H1 (cell line): ENCODE data around the gene SLC4A1. TPM values are rescaled to one million over a fixed set of nuclear protein-coding genes. Genes with fewer than 3 reads are reported as not detected.

Experiments used
- CHD7 ChIP-seq: fragments of 300-600 bp; sonication (generic); IDR thresholded peaks from 2 replicates; pipeline ENCODE4 v1.7.1; 2012; ENCODE audit warnings: low read length, moderate library complexity, mild to moderate bottlenecking, inconsistent platforms; ENCODE audit not compliant: insufficient replicate concordance
- CREB1 ChIP-seq: IDR thresholded peaks from 2 replicates; pipeline ENCODE4 v1.6.1; 2012; ENCODE audit warnings: inconsistent platforms
- CTCF ChIP-seq, 3 experiments: IDR thresholded peaks; 1 replicate in 2 of 3; 2 replicates in 1 of 3; pipeline versions ENCODE4 v1.5.1 to v1.6.1; 2011; ENCODE audit warnings: low read length in 3 of 3, mild to moderate bottlenecking in 3 of 3, inconsistent platforms in 2 of 3, low read depth in 1 of 3, moderate library complexity in 1 of 3; ENCODE audit not compliant: insufficient read depth in 1 of 3; ENCODE audit errors: control extremely low read depth in 1 of 3
- GABPA ChIP-seq: IDR thresholded peaks from 2 replicates; pipeline ENCODE4 v1.6.1; 2011; ENCODE audit warnings: mild to moderate bottlenecking, low read length, moderate library complexity, borderline replicate concordance; ENCODE audit not compliant: insufficient read depth
- KDM4A ChIP-seq: IDR thresholded peaks from one replicate; pipeline ENCODE4 v1.7.1; 2012; ENCODE audit warnings: low read depth, mild to moderate bottlenecking, moderate library complexity, low read length, inconsistent platforms; ENCODE audit not compliant: severe bottlenecking
- NANOG ChIP-seq: IDR thresholded peaks from 2 replicates; pipeline ENCODE4 v1.6.1; 2011; ENCODE audit warnings: low read length, low read depth, mild to moderate bottlenecking, inconsistent platforms; ENCODE audit not compliant: insufficient read depth, poor library complexity, severe bottlenecking
- RNF2 ChIP-seq: fragments of 200-900, 300-1000 bp; sonication (generic); IDR thresholded peaks from 2 replicates; pipeline ENCODE4 v1.7.1; 2016; ENCODE audit warnings: borderline replicate concordance, low read depth, mild to moderate bottlenecking, antibody characterized with exemption, low read length; ENCODE audit not compliant: poor library complexity, severe bottlenecking; ENCODE audit errors: missing control alignments
- RXRA ChIP-seq: IDR thresholded peaks from 2 replicates; pipeline ENCODE4 v1.6.1; 2011; ENCODE audit warnings: low read depth, mild to moderate bottlenecking, low read length, moderate library complexity; ENCODE audit not compliant: insufficient read depth
- polyA plus RNA-seq, 7 experiments: library from polyadenylated mRNA; depleted of rRNA in 3 of 7; stranded (reverse) in 5 of 7; unstranded in 2 of 7; fragments of >200 nt in 5 of 7; fragments of 200-250 nt in 2 of 7; gene quantifications; 1 replicate in 5 of 7; 2 replicates in 1 of 7; 4 replicates in 1 of 7; pipeline versions ENCODE4 v1.2.1 to v1.2.3, GENCODE V29; 2011 to 2013; ENCODE audit warnings: missing spikeins in 2 of 7, mixed read lengths in 2 of 7
- total RNA-seq: library from RNA; stranded (reverse); fragmentation: NEBNext Ultra II Directional; extraction: Animal tissue kit (Norgen Biotek cat#: 25700); gene quantifications from 2 replicates; pipeline ENCODE4 v1.2.1, GENCODE V29; 2021

Gene SLC4A1
- total and polyA plus RNA-seq, 2 of the 8 experiments (the other 6 are each of a cell fraction or from before 2014, with no cell fraction given): 0.08 TPM; not detected in 1

DNA sequence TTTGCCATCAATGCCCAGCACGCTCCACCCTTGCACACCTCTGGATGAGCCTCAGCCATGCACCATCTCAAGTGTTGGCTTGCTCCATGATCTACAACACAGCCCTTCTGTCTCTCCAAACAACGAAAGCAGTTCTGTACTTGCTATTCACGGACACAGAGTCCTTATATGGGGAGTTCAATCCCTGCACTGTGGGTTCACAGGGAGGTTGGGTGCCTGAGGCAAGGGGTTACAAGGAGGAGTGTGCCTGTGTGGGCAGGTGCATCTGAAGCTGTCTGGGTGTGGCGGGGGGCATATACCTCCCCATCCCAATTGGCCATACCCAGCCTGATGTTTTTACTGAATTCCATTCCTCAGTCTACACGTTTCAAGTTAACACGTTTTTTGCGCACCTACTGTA, 46.1 kb upstream of the SLC4A1 start (continued):
- TF ChIP-seq CHD7 (no peak), RXRA (no peak), RNF2 (no peak), KDM4A (no peak), CREB1 (no peak), CTCF (IDR thresholded peaks at IDR 0.05; ENCODE audit: control extremely low read depth in 1 of 3, insufficient read depth in 1 of 3, low read depth in 1 of 3, low read length in 3 of 3) (no peak), GABPA (no peak), NANOG (no peak)
